Suppressor macrophage treated with lipopolysaccharide for 1 hour (primary cell): ENCODE measurements around the gene VPS52.

ENCODE experiments used
- DNase-seq, 3 donors: peaks; one replicate each; pipeline ENCODE4 v3.0.0-alpha.2; 2020 to 2022

The VPS52 gene

DNA sequence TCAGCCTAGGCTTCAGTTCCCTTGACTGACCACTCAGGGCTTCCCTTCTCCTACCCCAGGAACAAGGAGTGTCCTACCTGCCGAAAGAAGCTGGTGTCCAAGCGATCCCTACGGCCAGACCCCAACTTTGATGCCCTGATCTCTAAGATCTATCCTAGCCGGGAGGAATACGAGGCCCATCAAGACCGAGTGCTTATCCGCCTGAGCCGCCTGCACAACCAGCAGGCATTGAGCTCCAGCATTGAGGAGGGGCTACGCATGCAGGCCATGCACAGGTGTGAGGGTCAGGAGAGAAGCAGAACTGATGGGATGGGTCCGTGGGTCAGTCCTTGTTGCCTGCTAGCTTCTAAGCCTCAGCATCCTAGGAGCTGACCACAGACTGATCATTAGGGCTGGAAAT, 61.8 kb downstream of the VPS52 start:
- DNase-seq, result no peak

DNA sequence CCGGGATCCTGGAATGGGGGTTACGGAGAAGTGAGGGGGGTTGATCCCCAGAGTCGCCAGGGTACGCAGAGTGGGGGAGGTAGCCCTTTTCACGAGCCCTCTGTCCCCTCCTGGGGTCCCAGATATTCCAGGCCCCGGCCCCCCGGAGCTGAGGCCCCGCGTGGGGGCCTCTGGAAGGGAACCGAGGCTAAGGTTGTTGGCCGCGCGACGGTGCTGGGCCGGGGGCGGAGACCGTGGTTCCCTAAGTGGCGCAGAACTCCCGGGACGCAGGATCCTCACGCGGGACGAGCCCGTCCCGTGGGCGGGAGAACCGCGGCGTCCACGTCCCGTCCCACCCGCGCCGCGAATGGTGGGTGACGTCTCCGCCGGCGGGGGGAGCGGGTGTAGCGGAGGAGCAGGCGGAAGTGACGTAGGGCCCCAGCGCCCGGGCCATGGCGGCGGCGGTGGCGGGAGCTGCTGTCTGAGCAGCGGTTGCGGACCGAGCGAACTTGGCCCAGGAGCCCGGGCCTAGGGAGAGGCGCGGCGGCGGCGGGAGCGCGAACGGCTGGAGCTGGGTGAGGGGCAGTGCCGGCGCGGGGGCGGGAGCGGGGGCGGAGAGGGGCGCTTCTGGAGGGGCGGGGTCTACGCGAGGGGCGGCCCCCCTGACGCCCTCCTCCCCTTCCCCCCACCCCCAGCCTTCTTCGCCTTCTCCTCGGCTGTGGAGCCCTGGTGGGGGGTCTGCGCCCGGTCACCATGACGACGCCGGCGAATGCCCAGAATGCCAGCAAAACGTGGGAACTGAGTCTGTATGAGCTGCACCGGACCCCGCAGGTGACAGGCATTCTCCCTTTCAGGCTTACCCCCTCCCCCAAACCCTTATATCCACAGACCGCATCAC, 63.3 kb downstream of the VPS52 start, which contains the start of gene RING1:
Gene RING1, plus strand, starts transcription at position 410 of the 877 bp plus-strand sequence. Its CDS starts 323 bp downstream, at position 733.
- DNase-seq, result peak; percentile 90 to 97 (median 96)

GRCh38 chr6:33207552-33208090, 64.1 kb downstream of the VPS52 start:
- peak; percentile 36 to 59 (median 37) for DNase-seq

DNA sequence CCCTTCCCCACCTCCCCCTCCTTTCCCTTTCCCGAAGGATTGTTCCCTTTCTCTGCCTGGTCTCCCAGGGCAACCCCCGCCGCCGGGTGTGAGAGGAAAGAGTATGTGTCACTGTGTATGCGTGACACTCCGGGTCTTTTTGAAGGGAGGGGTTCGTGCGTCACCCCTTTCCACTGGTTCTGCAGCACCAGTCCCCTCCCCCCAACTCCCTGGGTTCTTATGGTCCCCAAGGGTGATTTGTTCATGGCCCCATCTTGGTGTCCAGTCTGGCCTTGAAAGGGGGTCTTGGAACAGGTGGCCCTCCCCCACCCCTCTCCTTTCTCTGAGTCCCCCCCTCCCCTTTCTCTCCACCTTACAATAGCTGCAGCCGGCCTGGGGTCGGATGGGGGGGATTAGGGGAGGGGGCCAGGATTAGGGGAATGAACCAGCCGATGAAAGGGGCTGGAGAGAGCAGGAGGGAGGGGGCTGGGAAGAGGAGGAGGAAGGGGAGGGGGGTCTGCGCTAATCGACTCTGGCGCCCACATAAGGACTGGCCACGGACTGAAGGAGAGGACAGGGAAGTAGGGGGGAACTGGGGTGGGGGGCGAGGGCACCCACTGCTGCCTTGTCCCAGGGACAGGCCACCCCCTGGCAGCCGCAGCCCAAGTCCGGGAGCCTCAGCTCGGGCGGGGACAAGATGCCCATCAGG, 64.7 kb downstream of the VPS52 start:
- peak in 2 of 3 donors; percentile 41 to 42 for DNase-seq

GRCh38 chr6:33206027-33206863, 65.4 kb downstream of the VPS52 start:
- no peak for DNase-seq

GRCh38 chr6:33205191-33206026, 66.3 kb downstream of the VPS52 start:
- DNase-seq, result peak; percentile 35 to 51 (median 44)

- DNase-seq, result peak; percentile 91 to 96 (median 93)
Observed at GRCh38 chr6:33204415-33205190, 67.1 kb downstream of the VPS52 start, which contains the start of gene HSD17B8. Gene HSD17B8 (plus strand): TSS chr6:33204655. CDS start chr6:33204669, 14 bp downstream.

- no peak for DNase-seq
Observed at GRCh38 chr6:33204165-33204414, 67.6 kb downstream of the VPS52 start.

DNA sequence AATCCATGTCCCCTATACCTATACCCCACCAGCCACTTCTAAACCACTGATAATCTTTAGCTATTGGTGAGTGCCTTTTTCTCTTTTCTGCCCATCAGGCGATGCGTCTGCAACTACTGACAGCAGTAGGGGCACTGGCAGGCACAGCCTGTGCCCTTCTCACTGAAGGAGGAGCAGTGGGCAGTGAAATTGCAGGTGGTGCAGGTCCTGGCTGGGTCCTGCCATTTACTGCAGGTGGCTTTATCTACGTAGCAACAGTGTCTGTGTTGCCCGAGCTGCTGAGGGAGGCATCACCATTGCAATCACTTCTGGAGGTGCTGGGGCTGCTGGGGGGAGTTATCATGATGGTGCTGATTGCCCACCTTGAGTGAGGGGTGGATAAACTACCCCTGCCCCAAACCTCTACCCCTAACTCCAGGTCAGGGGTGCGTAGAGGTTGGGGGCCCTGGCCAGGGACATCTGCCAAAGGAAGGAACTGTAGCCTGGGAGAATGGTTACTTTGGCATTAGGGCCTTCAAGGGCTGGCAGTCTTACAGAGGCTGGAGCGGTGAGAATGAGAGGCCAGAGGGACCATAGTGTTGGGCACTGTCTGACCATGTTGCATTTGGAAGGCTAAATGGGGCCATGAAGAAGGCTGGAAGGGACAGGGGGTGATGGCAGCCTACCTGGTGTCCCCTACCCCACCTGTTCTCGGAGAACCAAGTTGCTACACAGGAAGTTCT, 68.1 kb downstream of the VPS52 start:
- no peak for DNase-seq

- DNase-seq, result no peak
Observed at GRCh38 chr6:33202799-33203198, 68.9 kb downstream of the VPS52 start.

DNA sequence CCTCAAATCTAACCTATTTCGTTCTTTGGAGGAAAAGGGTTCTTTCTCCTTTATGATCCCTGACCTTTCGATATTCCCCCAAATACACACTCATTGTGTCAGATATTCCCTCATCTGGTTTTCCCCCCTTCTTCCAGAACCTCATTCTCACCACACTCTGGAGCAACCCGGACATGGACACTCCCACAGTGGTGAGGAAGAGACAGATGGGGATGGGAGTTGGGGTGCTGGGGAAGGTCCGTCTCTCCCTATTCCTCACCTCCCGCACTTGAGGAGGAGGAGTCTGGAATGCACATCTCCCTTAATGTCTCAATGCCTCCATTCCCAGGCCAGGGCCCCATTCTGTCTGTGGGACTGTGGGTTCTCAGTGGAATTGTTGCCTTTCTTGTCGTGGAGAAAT, 69.7 kb downstream of the VPS52 start:
- no peak for DNase-seq

- peak; percentile 31 to 54 (median 42) for DNase-seq
Observed at GRCh38 chr6:33201147-33201545, 70.5 kb downstream of the VPS52 start.
